Stomach smooth muscle (tissue), 2 donors: ENCODE results near the gene AANAT.
A peak's percentile ranks its signal among the peaks of the same experiment; 100 is the strongest.
"Not testable (repeated sequence)": the region's sequence is repeated elsewhere in the genome, so short reads cannot be mapped to it uniquely, and the experiment has no call there.

Experiments
- H3K27ac ChIP-seq: one replicate; pipeline ENCODE4 v1.7.0; 2013; ENCODE audit warnings: mild to moderate bottlenecking, low read length, inconsistent platforms
- H3K27me3 ChIP-seq, 2 donors: one replicate each; pipeline ENCODE4 v1.7.0; 2013; ENCODE audit warnings: low read length in 2 of 2; ENCODE audit not compliant: insufficient read depth in 2 of 2, control insufficient read depth in 1 of 2
- H3K36me3 ChIP-seq, 2 donors: one replicate each; pipeline ENCODE4 v1.7.0; 2013; ENCODE audit warnings: low read length in 2 of 2; ENCODE audit not compliant: control insufficient read depth in 2 of 2, insufficient read depth in 2 of 2
- H3K4me1 ChIP-seq: one replicate; pipeline ENCODE4 v1.7.0; 2013; ENCODE audit warnings: low read length; ENCODE audit not compliant: control insufficient read depth, insufficient read depth
- H3K4me3 ChIP-seq, 2 donors: one replicate each; pipeline ENCODE4 v1.7.0; 2013; ENCODE audit warnings: low read length in 2 of 2
- H3K9ac ChIP-seq, 2 donors: one replicate each; pipeline ENCODE4 v1.7.0; 2013; ENCODE audit warnings: low read length in 2 of 2, mild to moderate bottlenecking in 1 of 2
- H3K9me3 ChIP-seq, 2 donors: one replicate each; pipeline ENCODE4 v1.7.0; 2013; ENCODE audit warnings: low read length in 2 of 2; ENCODE audit not compliant: control insufficient read depth in 2 of 2
- donor health status: healthy.
- donor health status: Pancreatic carcinoma.

AANAT gene

GRCh38 chr17:76511668-76512365 lies 44.4 kb downstream of the AANAT start:
- Histone ChIP-seq H3K36me3 (no peaks in the 10 kb centered on the region), H3K27ac (no peak overlapping the region), H3K9me3 (no peaks in the 10 kb centered on the region), H3K4me1 (peaks cover 2% of the 10 kb centered on the region), H3K27me3 (peaks cover 2 to 10% of the 10 kb centered on the region in 2 donors), H3K4me3 (no peak overlapping the region), H3K9ac (no peak overlapping the region)

DNA sequence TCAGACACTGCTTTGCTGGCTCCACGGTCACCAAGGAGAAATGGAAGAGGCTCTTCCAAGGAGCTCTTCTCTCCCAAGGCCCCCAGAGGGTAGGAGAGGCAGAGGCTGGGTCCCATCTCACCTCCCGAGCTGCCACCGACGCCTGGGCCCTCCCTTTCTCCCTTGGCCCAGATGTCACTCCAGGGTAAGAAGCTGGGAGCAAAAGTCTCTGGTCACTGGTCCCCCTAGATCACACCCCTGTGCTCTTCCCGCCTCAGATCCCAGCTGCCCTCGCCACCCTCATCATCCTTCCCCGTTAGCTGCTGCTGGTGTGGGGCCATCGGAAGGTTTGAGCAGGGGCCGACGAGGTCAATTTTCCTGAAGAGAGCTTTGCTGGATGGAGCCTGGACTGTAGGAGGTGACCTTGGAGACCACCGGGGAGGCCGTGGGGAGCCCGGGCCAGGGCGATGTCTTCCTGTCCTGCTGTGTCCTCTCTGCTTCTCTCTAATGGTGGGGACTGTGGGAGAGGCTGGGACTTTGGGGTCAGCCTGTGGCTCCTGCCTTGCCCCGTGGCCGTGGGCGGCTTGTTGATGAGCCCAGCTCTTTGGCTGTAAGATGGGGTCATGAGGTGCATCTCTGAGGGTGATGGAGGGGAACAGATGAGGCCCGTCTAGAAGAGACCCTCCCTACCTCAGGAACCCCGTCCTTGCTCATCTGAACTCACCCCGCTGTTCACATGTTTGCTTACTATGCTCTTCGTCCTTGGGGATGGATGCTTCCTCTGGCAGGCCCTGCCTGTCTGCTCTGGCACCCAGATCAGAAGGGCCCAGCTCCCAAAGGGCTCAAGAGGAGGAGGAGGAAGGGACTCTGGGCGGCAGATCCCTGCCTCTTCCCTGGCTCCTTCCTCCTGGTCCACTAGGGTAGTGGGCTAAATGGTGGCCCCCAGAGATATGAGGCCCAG lies 45.2 kb downstream of the AANAT start:
- Histone ChIP-seq H3K27me3 (peaks cover 0 to 6% of the 10 kb centered on the region in 2 donors), H3K9me3 (no peaks in the 10 kb centered on the region), H3K4me3 (no peak overlapping the region), H3K27ac (no peak overlapping the region), H3K4me1 (peaks cover 2% of the 10 kb centered on the region), H3K9ac (no peak overlapping the region), H3K36me3 (no peaks in the 10 kb centered on the region)

GRCh38 chr17:76513306-76513692 lies 45.9 kb downstream of the AANAT start:
- no peaks in the 10 kb centered on the region for H3K36me3 ChIP-seq
- no peak overlapping the region for H3K27ac ChIP-seq
- H3K9ac ChIP-seq = no peak overlapping the region
- H3K4me3 ChIP-seq = no peak overlapping the region
- peaks cover 0 to 2% of the 10 kb centered on the region in 2 donors for H3K27me3 ChIP-seq
- H3K4me1 ChIP-seq = peaks cover 2% of the 10 kb centered on the region
- no peaks in the 10 kb centered on the region for H3K9me3 ChIP-seq

DNA sequence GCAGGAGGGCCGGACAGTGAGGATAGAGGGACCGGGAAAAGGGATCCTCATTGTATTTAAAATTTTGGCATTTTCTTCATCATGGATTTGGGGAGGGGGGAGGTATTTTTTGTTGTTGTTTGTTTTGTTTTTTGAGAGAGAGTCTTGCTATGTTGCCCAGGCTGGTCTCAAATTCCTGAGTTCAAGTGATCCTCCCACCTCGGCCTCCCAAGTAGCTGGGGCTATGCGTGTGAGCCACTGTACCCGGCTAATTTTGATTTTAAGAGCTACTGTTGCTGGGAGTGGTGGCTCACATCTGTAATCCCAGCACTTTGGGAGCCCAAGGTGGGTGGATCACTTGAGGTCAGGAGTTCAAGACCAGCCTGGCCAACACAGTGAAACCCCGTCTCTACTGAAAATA lies 47.0 kb downstream of the AANAT start:
- H3K27me3 ChIP-seq, H3K4me1 ChIP-seq: not testable (repeated sequence)

GRCh38 chr17:76515274-76515949 lies 48.0 kb downstream of the AANAT start:
- Histone ChIP-seq H3K9me3 (no peaks in the 10 kb centered on the region), H3K4me1 (peaks cover 2% of the 10 kb centered on the region), H3K27ac (peak overlapping the region; percentile 31), H3K9ac (peak overlapping the region in 1 of 2 donors; percentile 29), H3K27me3 (peaks cover 0 to 2% of the 10 kb centered on the region in 2 donors), H3K4me3 (peak overlapping the region in 1 of 2 donors; percentile 59), H3K36me3 (no peaks in the 10 kb centered on the region)

More for the DNA sequence above, 47.0 kb downstream of the AANAT start:
- not testable (repeated sequence) for H3K27ac ChIP-seq, H3K9me3 ChIP-seq, H3K4me3 ChIP-seq, H3K36me3 ChIP-seq, H3K9ac ChIP-seq

- H3K4me1 ChIP-seq = peaks cover 2% of the 10 kb centered on the region
- no peaks in the 10 kb centered on the region for H3K9me3 ChIP-seq
- no peak overlapping the region for H3K9ac ChIP-seq
- H3K27me3 ChIP-seq = no peaks in the 10 kb centered on the region
- H3K27ac ChIP-seq = no peak overlapping the region
- H3K36me3 ChIP-seq = no peaks in the 10 kb centered on the region
- no peak overlapping the region for H3K4me3 ChIP-seq
Observed at GRCh38 chr17:76517638-76518038, 50.2 kb downstream of the AANAT start.

GRCh38 chr17:76519048-76519966 lies 51.9 kb downstream of the AANAT start:
- Histone ChIP-seq H3K9me3 (no peaks in the 10 kb centered on the region), H3K4me3 (no peak overlapping the region), H3K9ac (no peak overlapping the region), H3K4me1 (peaks cover 8% of the 10 kb centered on the region), H3K36me3 (no peaks in the 10 kb centered on the region), H3K27me3 (peaks cover 0 to 4% of the 10 kb centered on the region in 2 donors), H3K27ac (no peak overlapping the region)
